HepG2 (cell line): Measurements from ENCODE around the gene LHB. TPM values are rescaled to one million over a fixed set of nuclear protein-coding genes. Genes with fewer than 3 reads are reported as not detected.

Experiments used
- ATAC-seq: fragments of 200-7000 bp; cut with Tn5 transposase; 3 replicates; pipeline ENCODE4 v1.9.1; 2020; ENCODE audit warnings: mild to moderate bottlenecking, moderate library complexity
- Bru-seq: library from RNA; stranded (reverse); fragments of 400-500 nt; gene quantifications from one replicate; lab custom pipeline; 2021; lab: Mats Ljungman, UMichigan
- BruChase-seq, 2 experiments: library from RNA; stranded (reverse); fragments of 400-500 nt; gene quantifications; one replicate each; lab custom pipeline; 2021; lab: Mats Ljungman, UMichigan
- BruUV-seq: library from RNA; stranded (reverse); fragments of 400-500 nt; replicated peaks from 2 replicates; lab custom pipeline; 2021; lab: Mats Ljungman, UMichigan
- CTCF ChIA-PET: fragments of 300-600 bp; formaldehyde crosslinking; extraction: SDS; loops from one replicate; lab custom pipeline; 2021; ENCODE audit warnings: low total read pairs, inconsistent platforms, low intra/inter-chr PET ratio; lab: Yijun Ruan, JAX
- POLR2A ChIA-PET: fragments of 350-600 bp; sonication (Branson Sonifier 250); formaldehyde crosslinking; loops from one replicate; lab custom pipeline; 2020; ENCODE audit warnings: antibody characterized with exemption, inconsistent platforms; lab: Yijun Ruan, JAX
- DNase-seq: peaks from one replicate; pipeline ENCODE4 v3.0.0-alpha.2; 2015; ENCODE audit warnings: low spot score
- FAIRE-seq: peaks from 3 replicates; lab custom pipeline; 2011; peaks lifted over from hg19 to GRCh38; lab: Jason Lieb, UNC
- H2AFZ ChIP-seq: one replicate; pipeline ENCODE4 v1.6.1; 2011; ENCODE audit warnings: low read length, inconsistent platforms
- H3K27ac ChIP-seq: fragments of 300-600 bp; 3 replicates; pipeline ENCODE4 v1.8.0; 2011; ENCODE audit warnings: mixed run types, mild to moderate bottlenecking, mixed read lengths, low read length, inconsistent platforms; ENCODE audit not compliant: insufficient read depth; ENCODE audit errors: extremely low read length
- H3K27me3 ChIP-seq, 2 experiments: fragments of 200-600 bp in 1 of 2; 2 replicates in 1 of 2; 3 replicates in 1 of 2; pipeline versions ENCODE4 v1.6.0 to v1.8.0; 2011; ENCODE audit warnings: low read length in 2 of 2, mild to moderate bottlenecking in 2 of 2, moderate library complexity in 2 of 2, inconsistent platforms in 1 of 2; ENCODE audit not compliant: insufficient read depth in 2 of 2, control insufficient read depth in 1 of 2
- H3K36me3 ChIP-seq, 2 experiments: fragments of 200-600 bp in 1 of 2; replicated peaks in 1 of 2; 2 replicates in 1 of 2; 3 replicates in 1 of 2; pipeline versions ENCODE4 v1.5.1 to v1.8.0; 2011; ENCODE audit warnings: low read length in 2 of 2, inconsistent platforms in 1 of 2; ENCODE audit not compliant: insufficient read depth in 2 of 2, control insufficient read depth in 1 of 2
- H3K4me1 ChIP-seq: 2 replicates; pipeline ENCODE4 v1.5.1; 2012; ENCODE audit warnings: low read length, inconsistent platforms; ENCODE audit not compliant: insufficient read depth
- H3K4me2 ChIP-seq: 2 replicates; pipeline ENCODE4 v1.6.0; 2011; ENCODE audit warnings: low read depth, low read length, inconsistent platforms
- H3K4me3 ChIP-seq, 3 experiments: fragments of 200-600 bp in 1 of 3; sonication (generic), shearing (Covaris generic) in 1 of 3; replicated peaks in 1 of 3; 2 replicates each; pipeline ENCODE4 v1.5.1; 2011 to 2016; ENCODE audit warnings: low read length in 3 of 3, inconsistent platforms in 2 of 3, low read depth in 2 of 3, mild to moderate bottlenecking in 2 of 3, control low read depth in 1 of 3, mixed read lengths in 1 of 3; ENCODE audit not compliant: insufficient read depth in 1 of 3
- H3K79me2 ChIP-seq: one replicate; pipeline ENCODE4 v1.6.1; 2011; ENCODE audit warnings: low read length, inconsistent platforms; ENCODE audit not compliant: insufficient read depth
- H3K9ac ChIP-seq: 2 replicates; pipeline ENCODE4 v1.6.0; 2011; ENCODE audit warnings: mild to moderate bottlenecking, low read depth, low read length, inconsistent platforms; ENCODE audit not compliant: insufficient read depth
- H3K9me3 ChIP-seq: 2 replicates; pipeline ENCODE4 v1.5.1; 2012; ENCODE audit warnings: mild to moderate bottlenecking, low read length
- H4K20me1 ChIP-seq: 2 replicates; pipeline ENCODE4 v1.6.0; 2011; ENCODE audit warnings: inconsistent platforms, mild to moderate bottlenecking, low read length, moderate library complexity; ENCODE audit not compliant: insufficient read depth
- CREBL2 ChIP-seq: sonication (generic); formaldehyde crosslinking; IDR thresholded peaks from 2 replicates; pipeline ENCODE4 v1.8.1; 2023; ENCODE audit warnings: missing genetic modification reagents, mild to moderate bottlenecking, borderline replicate concordance
- GABPB1 ChIP-seq: IDR thresholded peaks from 2 replicates; pipeline ENCODE4 v1.6.1; 2016; ENCODE audit warnings: mild to moderate bottlenecking, missing genetic modification reagents, moderate library complexity, missing compliant biosample characterization
- POLR2AphosphoS5 ChIP-seq: IDR thresholded peaks from 2 replicates; pipeline ENCODE4 v1.6.1; 2012; ENCODE audit warnings: low read depth, low read length
- RXRA ChIP-seq: sonication (generic); formaldehyde crosslinking; IDR thresholded peaks from 2 replicates; pipeline ENCODE4 v1.5.1; 2020; ENCODE audit warnings: missing genetic modification reagents
- SIX1 ChIP-seq: sonication (generic); formaldehyde crosslinking; IDR thresholded peaks from 2 replicates; pipeline ENCODE4 v1.4.0; 2020; ENCODE audit warnings: missing genetic modification reagents, borderline replicate concordance
- TARDBP ChIP-seq: sonication (generic); formaldehyde crosslinking; IDR thresholded peaks from 2 replicates; pipeline ENCODE4 v1.8.0; 2022; ENCODE audit warnings: mild to moderate bottlenecking, missing genetic modification reagents
- ZFP36L2 ChIP-seq: sonication (generic); formaldehyde crosslinking; IDR thresholded peaks from 2 replicates; pipeline ENCODE4 v1.4.0; 2020; ENCODE audit warnings: missing genetic modification reagents
- ZHX1 ChIP-seq: sonication (generic); formaldehyde crosslinking; IDR thresholded peaks from 2 replicates; pipeline ENCODE4 v1.8.1; 2022; ENCODE audit warnings: low read depth, mild to moderate bottlenecking, missing genetic modification reagents
- ZNF280B ChIP-seq: sonication (generic); formaldehyde crosslinking; IDR thresholded peaks from 2 replicates; pipeline ENCODE4 v1.5.0; 2020; ENCODE audit warnings: missing genetic modification reagents, mild to moderate bottlenecking, borderline replicate concordance
- ZNF335 ChIP-seq: sonication (generic); formaldehyde crosslinking; IDR thresholded peaks from 2 replicates; pipeline ENCODE4 v1.4.0; 2020; ENCODE audit warnings: missing genetic modification reagents
- ZNF605 ChIP-seq: sonication (generic); formaldehyde crosslinking; IDR thresholded peaks from 2 replicates; pipeline ENCODE4 v1.8.0; 2022; ENCODE audit warnings: mild to moderate bottlenecking, missing genetic modification reagents
- WGBS: methylation state at CpG from one replicate; pipeline ENCODE4 v1.1.6; 2017; ENCODE audit warnings: low lambda C conversion rate; 5-methylcytosine and 5-hydroxymethylcytosine counted together
- in situ Hi-C: cut with HindIII; loops from 2 replicates; pipeline ENCODE4 v1.10.0; 2017; ENCODE audit warnings: low pct_unique_long_range_greater_than_20kb; ENCODE audit not compliant: extremely low pct_ligation_motif_present
- intact Hi-C: fragments of 100-400 bp; cut with micrococcal nuclease; formaldehyde crosslinking; loops from one replicate; pipeline ENCODE4 v1.10.0; 2022; ENCODE audit not compliant: unreplicated experiment
- long read RNA-seq, 2 experiments: library from RNA in 1 of 2; library from polyadenylated mRNA in 1 of 2; stranded (forward) in 1 of 2; unstranded in 1 of 2; transcript quantifications; one replicate each; pipeline ENCODE4 v2.0.0, GENCODE V29; 2019 to 2022
- polyA minus RNA-seq, 3 experiments: library from RNA; depleted of rRNA, polyadenylated mRNA; stranded (reverse); fragments of >200 nt; gene quantifications; 2 replicates each; pipeline ENCODE4 v1.2.3, GENCODE V29; 2011; ENCODE audit warnings: low replicate concordance in 1 of 3
- polyA plus RNA-seq, 8 experiments: library from polyadenylated mRNA; depleted of rRNA in 3 of 8; stranded (reverse) in 7 of 8; unstranded in 1 of 8; fragments of >200 nt; fragmentation: Illumina TruSeq in 4 of 8; extraction: Trizol in 4 of 8; gene quantifications; 2 replicates each; pipeline versions ENCODE4 v1.2.1 to v1.2.3, GENCODE V29; 2011 to 2016; ENCODE audit warnings: low read depth in 4 of 8, missing spikeins in 1 of 8, mixed read lengths in 1 of 8; ENCODE audit not compliant: insufficient read depth in 1 of 8
- total RNA-seq, 5 experiments: library from RNA; depleted of rRNA; stranded (reverse); fragments of >200 nt; fragmentation: Illumina TruSeq; extraction: Trizol; gene quantifications; 2 replicates each; pipeline ENCODE4 v1.2.3, GENCODE V29; 2016; ENCODE audit warnings: low read depth in 1 of 5
- TF ChIP-seq, protein P1 (sequence below): sonication (generic); formaldehyde crosslinking; IDR thresholded peaks from 2 replicates; pipeline ENCODE4 v1.8.0; 2022; ENCODE audit warnings: mild to moderate bottlenecking, missing genetic modification reagents; ENCODE audit not compliant: insufficient replicate concordance

Gene LHB
- not detected in 2 replicates for total RNA-seq (2016; rRNA removed; fragmentation: Illumina TruSeq; extraction: Trizol)
- total RNA-seq (2016; cell fraction: cytosol; rRNA removed; fragmentation: Illumina TruSeq; extraction: Trizol; ENCODE audit: low read depth), result not detected in 2 replicates
- total RNA-seq (2016; cell fraction: insoluble cytoplasmic fraction; rRNA removed; fragmentation: Illumina TruSeq; extraction: Trizol), result not detected in 2 replicates
- total RNA-seq (2016; cell fraction: membrane; rRNA removed; fragmentation: Illumina TruSeq; extraction: Trizol), result not detected in 2 replicates
- not detected in 2 replicates for total RNA-seq (2016; cell fraction: nucleus; rRNA removed; fragmentation: Illumina TruSeq; extraction: Trizol)
- 0.82 TPM in 1 of 2 replicates, not detected in the other for polyA plus RNA-seq (2011; rRNA removed)
- 0.26 and 0.31 TPM in 2 replicates for polyA plus RNA-seq (2011; cell fraction: cytosol; rRNA removed)
- polyA plus RNA-seq (2011; cell fraction: nucleus; rRNA removed), result 14.9 and 17.4 TPM in 2 replicates
- polyA plus RNA-seq (2012), result 0.75 and 0.87 TPM in 2 replicates
- not detected in 2 replicates for polyA plus RNA-seq (2016; cell fraction: cytosol; fragmentation: Illumina TruSeq; extraction: Trizol; ENCODE audit: low read depth)
- not detected in 2 replicates for polyA plus RNA-seq (2016; cell fraction: insoluble cytoplasmic fraction; fragmentation: Illumina TruSeq; extraction: Trizol; ENCODE audit: low read depth)
- not detected in 2 replicates for polyA plus RNA-seq (2016; cell fraction: membrane; fragmentation: Illumina TruSeq; extraction: Trizol; ENCODE audit: low read depth)
- 1.2 TPM in 1 of 2 replicates, not detected in the other for polyA plus RNA-seq (2016; cell fraction: nucleus; fragmentation: Illumina TruSeq; extraction: Trizol; ENCODE audit: insufficient read depth, low read depth)
- polyA minus RNA-seq (2011; rRNA and poly(A)+ RNA removed; ENCODE audit: low replicate concordance), result not detected in 2 replicates
- not detected in 2 replicates for polyA minus RNA-seq (2011; cell fraction: cytosol; rRNA and poly(A)+ RNA removed)
- polyA minus RNA-seq (2011; cell fraction: nucleus; rRNA and poly(A)+ RNA removed), result not detected in 2 replicates
- Bru-seq, nascent RNA, result not detected
- BruChase-seq, experiment 1, labeled RNA remaining after a 6-hour chase, result percentile 14 among the genes with signal in this experiment
- BruChase-seq, experiment 2, labeled RNA remaining after a 2-hour chase, result not detected
- long read RNA-seq, experiment 1, result 0 reads
- long read RNA-seq, experiment 2, result 0 reads

DNA sequence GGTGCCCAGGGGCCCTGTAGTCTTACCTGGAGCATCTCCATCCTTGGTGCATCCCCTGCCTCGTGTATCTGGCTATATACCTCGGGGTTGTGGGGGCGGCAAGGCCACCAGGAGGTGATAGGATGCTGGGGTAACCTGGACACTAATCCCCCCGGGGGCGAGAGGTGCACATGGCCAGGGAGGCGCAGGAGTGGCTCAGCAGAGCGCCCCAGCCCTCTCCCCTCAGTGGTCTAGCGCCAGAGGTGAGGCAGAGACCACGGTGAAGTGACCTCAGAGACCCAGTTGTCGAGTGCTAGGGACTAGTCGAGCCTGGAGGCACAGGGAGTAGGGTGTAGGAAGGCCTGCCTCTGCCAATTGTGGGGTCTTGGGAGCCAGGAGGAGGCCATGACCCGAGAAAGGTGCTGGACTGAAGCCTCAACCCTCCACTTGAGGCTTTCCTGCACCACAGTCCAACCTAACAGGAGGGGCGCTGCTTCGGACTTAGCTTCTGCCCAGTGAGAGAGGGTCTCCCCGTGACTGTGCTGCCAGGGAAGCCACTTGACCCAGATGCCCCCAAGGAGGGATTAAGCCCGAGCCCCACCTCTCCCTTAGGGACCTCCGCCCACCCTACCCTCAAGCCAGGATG lies at the start of gene LHB:
Gene LHB (minus strand): TSS at position 51 of the 625 bp plus-strand sequence. CDS start 10 bp downstream, at position 41.
- peaks cover 0 to 24% of the 10 kb centered on the region in 2 experiments; a peak in 3 of 5 replicates for H3K27me3 ChIP-seq
- BruUV-seq, result no TSS peak
- H3K4me1 ChIP-seq, result peaks cover 27% of the 10 kb centered on the region
- no peaks in the 10 kb centered on the region for H3K9me3 ChIP-seq
- ChIA-PET POLR2A (interaction anchor here (2.9 kb wide), 1 partner anchor 24 kb away, joined by 21 read pairs; the partner anchor contains the start of genes GYS1 and RUVBL2), CTCF (no interaction called here)
- no peak within 1 kb of the TSS for H2AFZ ChIP-seq
- DNase-seq (no peak), FAIRE-seq (no peak), ATAC-seq (no peak)
- H3K36me3 ChIP-seq, result peaks cover 4 to 23% of the 10 kb centered on the region in 2 experiments; a peak in 4 of 5 replicates
- intact Hi-C loops (no loop called here), in situ Hi-C loops (no loop called here)
- no peaks in the 10 kb centered on the region for H4K20me1 ChIP-seq
- WGBS, result 87% methylated on average over 10 of the region's 17 CpGs
- TF ChIP-seq GABPB1 (CRISPR knock-in tag) (no peak), ZFP36L2 (CRISPR knock-in tag) (no peak), TARDBP (CRISPR knock-in tag) (no peak), SIX1 (CRISPR knock-in tag) (no peak), ZNF605 (CRISPR knock-in tag) (no peak), ZHX1 (CRISPR knock-in tag) (no peak), CREBL2 (no peak), POLR2AphosphoS5 (0 out of 2 replicates have a peak, but pooled peaks have one; percentile 9), RXRA (no peak), ZNF335 (CRISPR knock-in tag) (no peak), ZNF280B (peak; percentile 38; the same call in 1 of the 2 replicates)
- TF ChIP-seq, protein P1, sequence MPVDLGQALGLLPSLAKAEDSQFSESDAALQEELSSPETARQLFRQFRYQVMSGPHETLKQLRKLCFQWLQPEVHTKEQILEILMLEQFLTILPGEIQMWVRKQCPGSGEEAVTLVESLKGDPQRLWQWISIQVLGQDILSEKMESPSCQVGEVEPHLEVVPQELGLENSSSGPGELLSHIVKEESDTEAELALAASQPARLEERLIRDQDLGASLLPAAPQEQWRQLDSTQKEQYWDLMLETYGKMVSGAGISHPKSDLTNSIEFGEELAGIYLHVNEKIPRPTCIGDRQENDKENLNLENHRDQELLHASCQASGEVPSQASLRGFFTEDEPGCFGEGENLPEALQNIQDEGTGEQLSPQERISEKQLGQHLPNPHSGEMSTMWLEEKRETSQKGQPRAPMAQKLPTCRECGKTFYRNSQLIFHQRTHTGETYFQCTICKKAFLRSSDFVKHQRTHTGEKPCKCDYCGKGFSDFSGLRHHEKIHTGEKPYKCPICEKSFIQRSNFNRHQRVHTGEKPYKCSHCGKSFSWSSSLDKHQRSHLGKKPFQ, result no peak
- no peak within 1 kb of the TSS for H3K9ac ChIP-seq
- no peaks in the 10 kb centered on the region for H3K79me2 ChIP-seq
- H3K27ac ChIP-seq, result no peak within 1 kb of the TSS
- H3K4me2 ChIP-seq, result peak within 1 kb of the TSS; percentile 98
- peak within 1 kb of the TSS in 2 of 3 experiments; percentile 10 to 63; a peak in 2 of 6 replicates for H3K4me3 ChIP-seq
